Stimulated activated CD8-positive, alpha-beta memory T cell treated with anti-CD3 and anti-CD28 coated beads, Interleukin-12 subunit alpha, Interleukin-12 subunit beta, amount 100 ng/mL, for 4 hours (primary cell): Measurements from ENCODE around the gene OR2AP1.
"Not testable (repeated sequence)": the region's sequence is repeated elsewhere in the genome, so short reads cannot be mapped to it uniquely, and the experiment has no call there.

Experiments
- DNase-seq: peaks from one replicate; pipeline ENCODE4 v3.0.0-alpha.2; 2020; ENCODE audit warnings: low read depth

OR2AP1 gene

GRCh38 chr12:55572168-55572567, at the start of gene OR2AP1:
Gene OR2AP1 (plus strand): TSS chr12:55572468. CDS start chr12:55574415, 1,947 bp downstream.
- no peak for DNase-seq

GRCh38 chr12:55548235-55548634, 24.0 kb upstream of the OR2AP1 start:
- not testable (repeated sequence) for DNase-seq

GRCh38 chr12:55548756-55549155, 23.5 kb upstream of the OR2AP1 start:
- no peak for DNase-seq

- no peak for DNase-seq
Measured at GRCh38 chr12:55549302-55549701, 23.0 kb upstream of the OR2AP1 start, which contains the start of gene OR6C4. Gene OR6C4 (plus strand): TSS chr12:55549602. CDS start chr12:55551227, 1,625 bp downstream.

- no peak for DNase-seq
Measured at GRCh38 chr12:55554296-55554695, 18.0 kb upstream of the OR2AP1 start.

- DNase-seq: not testable (repeated sequence)
Measured at GRCh38 chr12:55570060-55570459, 2.2 kb upstream of the OR2AP1 start.

GRCh38 chr12:55570689-55571088, 1.6 kb upstream of the OR2AP1 start:
- not testable (repeated sequence) for DNase-seq

- no peak for DNase-seq
Measured at GRCh38 chr12:55582066-55582465, 9.8 kb downstream of the OR2AP1 start.

- no peak for DNase-seq
Measured at GRCh38 chr12:55585817-55586216, 13.5 kb downstream of the OR2AP1 start.

- not testable (repeated sequence) for DNase-seq
Measured at GRCh38 chr12:55590152-55590551, 17.9 kb downstream of the OR2AP1 start.

GRCh38 chr12:55607821-55608594, 35.7 kb downstream of the OR2AP1 start:
- DNase-seq: no peak

- DNase-seq: no peak
Measured at GRCh38 chr12:55610598-55610997, 38.3 kb downstream of the OR2AP1 start.

GRCh38 chr12:55612646-55613045, 40.4 kb downstream of the OR2AP1 start:
- no peak for DNase-seq

GRCh38 chr12:55614764-55615163, 42.5 kb downstream of the OR2AP1 start:
- DNase-seq: no peak

- no peak for DNase-seq
Measured at GRCh38 chr12:55619354-55620138, 47.3 kb downstream of the OR2AP1 start.

- DNase-seq: no peak
Measured at GRCh38 chr12:55624056-55624455, 51.8 kb downstream of the OR2AP1 start.
